IMR-90 (cell line): ENCODE measurements around the gene SUSD6. TPM values are rescaled to one million over a fixed set of nuclear protein-coding genes. Genes with fewer than 3 reads are reported as not detected.

Experiments
- ATAC-seq: fragments of 200-7000 bp; cut with Tn5 transposase; 2 replicates; pipeline ENCODE4 v1.9.1; 2020; ENCODE audit warnings: low read depth, mild to moderate bottlenecking, moderate library complexity
- BruUV-seq: library from RNA; stranded (reverse); fragments of 400-500 nt; replicated peaks from 2 replicates; lab custom pipeline; 2021; lab: Mats Ljungman, UMichigan
- CTCF ChIA-PET: fragments of 300-600 bp; formaldehyde crosslinking; extraction: SDS; loops from one replicate; lab custom pipeline; 2021; ENCODE audit warnings: antibody characterized with exemption; lab: Yijun Ruan, JAX
- POLR2A ChIA-PET: fragments of 300-600 bp; sonication (Branson Sonifier 250); formaldehyde crosslinking; loops from one replicate; lab custom pipeline; 2022; ENCODE audit warnings: antibody characterized with exemption; ENCODE audit not compliant: unreplicated experiment; lab: Charles Lee
- DNase-seq: peaks from one replicate; pipeline ENCODE4 v3.0.0; 2013
- H2AFZ ChIP-seq: replicated peaks from 2 replicates; pipeline ENCODE3; 2013; ENCODE audit warnings: low read length, mild to moderate bottlenecking; ENCODE audit not compliant: poor library complexity
- H2AK5ac ChIP-seq: 2 replicates; pipeline ENCODE4 v1.6.1; 2013; ENCODE audit warnings: low read depth, low read length, inconsistent platforms
- H2AK9ac ChIP-seq: replicated peaks from 2 replicates; pipeline ENCODE3; 2013; ENCODE audit warnings: mild to moderate bottlenecking, low read depth, low read length, moderate library complexity; ENCODE audit not compliant: poor library complexity
- H2BK120ac ChIP-seq: 2 replicates; pipeline ENCODE4 v1.6.1; 2013; ENCODE audit warnings: low read depth, low read length, inconsistent platforms
- H2BK15ac ChIP-seq: 3 replicates; pipeline ENCODE4 v1.6.1; 2013; ENCODE audit warnings: low read depth, low read length, inconsistent platforms
- H2BK20ac ChIP-seq: 2 replicates; pipeline ENCODE4 v1.6.1; 2013; ENCODE audit warnings: low read depth, mild to moderate bottlenecking, inconsistent platforms, low read length, moderate library complexity
- H2BK5ac ChIP-seq: 2 replicates; pipeline ENCODE4 v1.6.1; 2013; ENCODE audit warnings: mild to moderate bottlenecking, low read depth, low read length, inconsistent platforms; ENCODE audit not compliant: poor library complexity, severe bottlenecking
- H3K14ac ChIP-seq: replicated peaks from 2 replicates; pipeline ENCODE4 v1.6.1; 2013; ENCODE audit warnings: low read depth, low read length, inconsistent platforms
- H3K18ac ChIP-seq: 2 replicates; pipeline ENCODE4 v1.6.1; 2013; ENCODE audit warnings: low read depth, low read length, control low read depth
- H3K23ac ChIP-seq: 2 replicates; pipeline ENCODE4 v1.6.1; 2013; ENCODE audit warnings: low read depth, low read length, inconsistent platforms
- H3K27ac ChIP-seq: 2 replicates; pipeline ENCODE4 v1.5.1; 2013; ENCODE audit warnings: mild to moderate bottlenecking, control low read depth, low read length; ENCODE audit not compliant: insufficient read depth
- H3K27me3 ChIP-seq: 2 replicates; pipeline ENCODE4 v1.6.1; 2013; ENCODE audit warnings: low read length; ENCODE audit not compliant: control insufficient read depth, insufficient read depth
- H3K36me3 ChIP-seq: 2 replicates; pipeline ENCODE4 v1.6.1; 2013; ENCODE audit warnings: low read length, mixed read lengths; ENCODE audit not compliant: control insufficient read depth, insufficient read depth
- H3K4ac ChIP-seq: 2 replicates; pipeline ENCODE4 v1.6.1; 2013; ENCODE audit warnings: low read depth, low read length, inconsistent platforms
- H3K4me1 ChIP-seq: 2 replicates; pipeline ENCODE4 v1.6.1; 2013; ENCODE audit warnings: low read length, mixed read lengths; ENCODE audit not compliant: control insufficient read depth, insufficient read depth
- H3K4me2 ChIP-seq: 2 replicates; pipeline ENCODE4 v1.6.1; 2013; ENCODE audit warnings: low read depth, mild to moderate bottlenecking, control low read depth, low read length, moderate library complexity
- H3K4me3 ChIP-seq: 2 replicates; pipeline ENCODE4 v1.5.1; 2013; ENCODE audit warnings: low read depth, mild to moderate bottlenecking, control low read depth, low read length, moderate library complexity; ENCODE audit not compliant: insufficient read depth
- H3K56ac ChIP-seq: 2 replicates; pipeline ENCODE4 v1.6.1; 2013; ENCODE audit warnings: low read length, inconsistent platforms; ENCODE audit not compliant: insufficient read depth; ENCODE audit errors: extremely low read depth
- H3K79me1 ChIP-seq, 2 experiments: 2 replicates each; pipeline ENCODE4 v1.6.1; 2013; ENCODE audit warnings: low read length in 2 of 2, inconsistent platforms in 1 of 2, low read depth in 1 of 2
- H3K9ac ChIP-seq: 2 replicates; pipeline ENCODE4 v1.6.1; 2013; ENCODE audit warnings: low read depth, low read length, control low read depth
- H3K9me1 ChIP-seq: 2 replicates; pipeline ENCODE4 v1.6.1; 2013; ENCODE audit warnings: low read length, inconsistent platforms; ENCODE audit not compliant: insufficient read depth
- H3K9me3 ChIP-seq: 2 replicates; pipeline ENCODE4 v1.6.1; 2013; ENCODE audit warnings: low read length; ENCODE audit not compliant: control insufficient read depth, insufficient read depth
- H4K20me1 ChIP-seq: 2 replicates; pipeline ENCODE4 v1.6.1; 2013; ENCODE audit warnings: low read length, inconsistent platforms; ENCODE audit not compliant: insufficient read depth
- H4K5ac ChIP-seq: 2 replicates; pipeline ENCODE4 v1.6.1; 2013; ENCODE audit warnings: mild to moderate bottlenecking, low read depth, low read length, control low read depth
- H4K8ac ChIP-seq, 2 experiments: 2 replicates each; pipeline ENCODE4 v1.6.1; 2013; ENCODE audit warnings: low read depth in 2 of 2, low read length in 2 of 2, control low read depth in 1 of 2, inconsistent platforms in 1 of 2
- H4K91ac ChIP-seq: 2 replicates; pipeline ENCODE4 v1.6.1; 2013; ENCODE audit warnings: low read depth, low read length, inconsistent platforms; ENCODE audit not compliant: insufficient read depth
- RCOR1 ChIP-seq: IDR thresholded peaks from 2 replicates; pipeline ENCODE4 v1.6.1; 2012; ENCODE audit warnings: mild to moderate bottlenecking, low read length, improper control_type of control experiment; ENCODE audit not compliant: insufficient replicate concordance
- WGBS, 2 experiments: methylation state at CpG; one replicate each; pipeline versions ENCODE4 v1.1.5 to v1.1.7; 2013; ENCODE audit warnings: missing lambda C conversion rate in 2 of 2; ENCODE audit not compliant: insufficient read length in 1 of 2; ENCODE audit errors: extremely low coverage in 2 of 2; 5-methylcytosine and 5-hydroxymethylcytosine counted together
- dilution Hi-C: fragments of 300-500 bp; cut with HindIII; formaldehyde crosslinking; loops from one replicate; pipeline ENCODE4 v1.14.3; 2018; ENCODE audit warnings: low sequenced_read_pairs; ENCODE audit not compliant: unreplicated experiment
- in situ Hi-C: fragments of 300-500 bp; cut with MboI; formaldehyde crosslinking; loops from 3 replicates; pipeline ENCODE4 v1.14.3; 2019; ENCODE audit warnings: low sequenced_read_pairs, inconsistent platforms, mixed read lengths
- intact Hi-C: fragments of 100-400 bp; cut with micrococcal nuclease; formaldehyde crosslinking; loops from 2 replicates; pipeline ENCODE4 v1.10.0; 2022
- polyA plus RNA-seq, 3 experiments: library from polyadenylated mRNA; depleted of rRNA; stranded (reverse); fragments of >200 nt; gene quantifications; 2 replicates each; pipeline ENCODE4 v1.2.3, GENCODE V29; 2012; ENCODE audit warnings: low replicate concordance in 1 of 3
- total RNA-seq: library from RNA; depleted of rRNA; stranded (reverse); fragments of >200 nt; gene quantifications from 2 replicates; pipeline ENCODE4 v1.2.3, GENCODE V29; 2012

The SUSD6 gene
- total and polyA plus RNA-seq, 2 of the 4 experiments (the other 2 are of a cell fraction) = 2.3 to 10.1 TPM

GRCh38 chr14:69680297-69680696 lies 68.9 kb downstream of the SUSD6 start:
- peaks cover 13% of the 10 kb centered on the region for H3K4me1 ChIP-seq
- CTCF ChIA-PET = no interaction called here
- in situ Hi-C loops (no loop called here), dilution Hi-C loops (no loop called here), intact Hi-C loops (no loop called here)
- no peak overlapping the region for H4K5ac ChIP-seq
- no peak overlapping the region for H2BK15ac ChIP-seq
- H3K27me3 ChIP-seq = no peaks in the 10 kb centered on the region
- TF ChIP-seq RCOR1 = no peak
- H4K91ac ChIP-seq = no peak overlapping the region
- H4K8ac ChIP-seq = peak overlapping the region in 1 of 2 experiments; percentile 9; a peak in 1 of 4 replicates
- ATAC-seq = peak; percentile 54
- no peak overlapping the region for H3K23ac ChIP-seq
- no peak overlapping the region for H2BK120ac ChIP-seq
- H2AK9ac ChIP-seq = no peak overlapping the region
- H4K20me1 ChIP-seq = peaks cover 36% of the 10 kb centered on the region
- H2AK5ac ChIP-seq = no peak overlapping the region
- no peak overlapping the region; the same call in 1 of the 2 replicates for H3K14ac ChIP-seq
- no peaks in the 10 kb centered on the region for H3K36me3 ChIP-seq
- peaks cover 20% of the 10 kb centered on the region for H3K9me1 ChIP-seq
- H3K9ac ChIP-seq = no peak overlapping the region
- H3K9me3 ChIP-seq = no peaks in the 10 kb centered on the region
- no peak overlapping the region for H3K27ac ChIP-seq
- no CpG with 5 or more reads among the region's 1 CpG for WGBS, 2 experiments
- no peak overlapping the region for H3K4ac ChIP-seq
- no peak overlapping the region for H2BK5ac ChIP-seq
- POLR2A ChIA-PET = no interaction called here
- no peak overlapping the region for H3K56ac ChIP-seq
- H3K4me3 ChIP-seq = no peak overlapping the region
- no peak overlapping the region for H3K18ac ChIP-seq
- H3K79me1 ChIP-seq = peaks cover 30 to 76% of the 10 kb centered on the region in 2 experiments
- no peak overlapping the region for H3K4me2 ChIP-seq
- no peak overlapping the region for H2AFZ ChIP-seq
- peak; percentile 43 for DNase-seq
- no peak overlapping the region for H2BK20ac ChIP-seq
- no TSS peak for BruUV-seq
